Measurements from ENCODE around the gene COL4A6.

Gene COL4A6

GRCh38 chrX:108209006-108209554 is 229.1 kb downstream of the COL4A6 start:
- no peak for DNase-seq

- DNase-seq = no peak
These were observed 234.7 kb downstream of the COL4A6 start for GRCh38 chrX:108203540-108203939.

- no peak for DNase-seq
These were observed 238.5 kb downstream of the COL4A6 start for GRCh38 chrX:108199691-108200090.

GRCh38 chrX:108199041-108199440 is 239.2 kb downstream of the COL4A6 start:
- no peak for DNase-seq

GRCh38 chrX:108198420-108198819 is 239.8 kb downstream of the COL4A6 start:
- DNase-seq = no peak

- DNase-seq = no peak
These were observed 251.4 kb downstream of the COL4A6 start for GRCh38 chrX:108186811-108187210.

- no peak for DNase-seq
These were observed 260.1 kb downstream of the COL4A6 start for GRCh38 chrX:108178143-108178498.

- no peak for DNase-seq
These were observed 260.7 kb downstream of the COL4A6 start for GRCh38 chrX:108177351-108178142.

GRCh38 chrX:108173874-108174273 is 264.3 kb downstream of the COL4A6 start:
- DNase-seq = no peak

GRCh38 chrX:108171671-108172070 is 266.6 kb downstream of the COL4A6 start:
- DNase-seq = no peak

GRCh38 chrX:108169768-108170167 is 268.5 kb downstream of the COL4A6 start:
- no peak for DNase-seq

- no peak for DNase-seq
These were observed 269.1 kb downstream of the COL4A6 start for GRCh38 chrX:108168961-108169740.

- no peak for DNase-seq
These were observed 270.9 kb downstream of the COL4A6 start for GRCh38 chrX:108167211-108167872.

- DNase-seq = no peak
These were observed 272.7 kb downstream of the COL4A6 start for GRCh38 chrX:108165383-108166111.

- no peak for DNase-seq
These were observed 274.7 kb downstream of the COL4A6 start for GRCh38 chrX:108163333-108164082.

- DNase-seq = no peak
These were observed 276.0 kb downstream of the COL4A6 start for GRCh38 chrX:108162265-108162664.

GRCh38 chrX:108160309-108160708 is 277.9 kb downstream of the COL4A6 start:
- no peak for DNase-seq

GRCh38 chrX:108159028-108159670 is 279.1 kb downstream of the COL4A6 start:
- no peak for DNase-seq

GRCh38 chrX:108157628-108158027 is 280.6 kb downstream of the COL4A6 start:
- no peak for DNase-seq

GRCh38 chrX:108156934-108157466 is 281.2 kb downstream of the COL4A6 start:
- DNase-seq = no peak

- no peak for DNase-seq
These were observed 282.1 kb downstream of the COL4A6 start for GRCh38 chrX:108156082-108156481.
